Central memory CD8-positive, alpha-beta T cell (primary cell): Measurements from ENCODE around the gene PRDM11.

Experiments used
- ATAC-seq: fragments of 150-1000 bp; cut with Tn5 transposase; replicated peaks from 2 replicates; pipeline ENCODE4 v1.10.0; 2022; ENCODE audit warnings: mild to moderate bottlenecking, moderate FRiP score, moderate number of reproducible peaks; ENCODE audit not compliant: poor library complexity, severe bottlenecking; ENCODE audit errors: extremely low read depth
- DNase-seq, 2 donors: peaks; one replicate each; pipeline ENCODE4 v3.0.0; 2021; ENCODE audit warnings: low spot score in 2 of 2
- H3K27ac Mint-ChIP-seq: one replicate; pipeline ENCODE4 v1.8.0; 2022; ENCODE audit warnings: low read depth, mild to moderate bottlenecking, moderate library complexity, mixed read lengths
- H3K27me3 Mint-ChIP-seq: one replicate; pipeline ENCODE4 v1.8.0; 2022; ENCODE audit warnings: mixed read lengths
- H3K36me3 Mint-ChIP-seq: one replicate; pipeline ENCODE4 v1.8.0; 2022; ENCODE audit warnings: mild to moderate bottlenecking, moderate library complexity, mixed read lengths; ENCODE audit not compliant: insufficient read depth
- H3K4me1 Mint-ChIP-seq: one replicate; pipeline ENCODE4 v1.8.0; 2022; ENCODE audit warnings: mixed read lengths
- H3K4me3 Mint-ChIP-seq: one replicate; pipeline ENCODE4 v1.8.0; 2022; ENCODE audit warnings: mild to moderate bottlenecking, moderate library complexity, mixed read lengths
- H3K9me3 Mint-ChIP-seq: one replicate; pipeline ENCODE4 v1.8.0; 2022; ENCODE audit warnings: mixed read lengths

PRDM11 gene

DNA sequence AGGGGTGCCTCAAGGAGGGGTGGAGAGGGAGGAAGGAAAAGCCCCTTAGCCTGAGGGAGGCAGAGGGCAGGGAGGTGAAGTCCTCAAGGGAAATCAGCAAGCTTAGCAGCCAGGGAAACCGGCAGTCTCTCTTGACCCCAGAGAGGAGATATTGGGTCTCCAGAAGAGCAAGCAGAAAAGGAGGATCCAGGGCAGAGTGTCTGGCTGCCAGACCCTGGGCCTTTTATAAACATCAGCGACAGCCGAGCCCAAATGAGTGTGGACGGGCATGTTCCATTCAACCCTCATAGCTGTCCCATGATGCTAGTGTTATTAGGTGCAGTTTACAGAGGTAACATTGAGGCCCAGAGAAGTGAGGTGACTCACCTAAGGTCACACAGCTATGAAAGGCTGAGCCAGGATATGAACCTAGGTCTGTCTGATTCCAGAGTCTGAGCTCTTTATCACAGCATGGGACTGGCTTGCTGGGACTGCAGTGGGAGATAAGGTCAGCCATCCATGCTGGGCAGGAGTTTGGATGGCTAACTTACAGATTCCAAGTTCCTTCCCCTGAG is 9.3 kb downstream of the PRDM11 start:
- H3K36me3 Mint-ChIP-seq: peaks cover 2% of the 10 kb centered on the region

DNA sequence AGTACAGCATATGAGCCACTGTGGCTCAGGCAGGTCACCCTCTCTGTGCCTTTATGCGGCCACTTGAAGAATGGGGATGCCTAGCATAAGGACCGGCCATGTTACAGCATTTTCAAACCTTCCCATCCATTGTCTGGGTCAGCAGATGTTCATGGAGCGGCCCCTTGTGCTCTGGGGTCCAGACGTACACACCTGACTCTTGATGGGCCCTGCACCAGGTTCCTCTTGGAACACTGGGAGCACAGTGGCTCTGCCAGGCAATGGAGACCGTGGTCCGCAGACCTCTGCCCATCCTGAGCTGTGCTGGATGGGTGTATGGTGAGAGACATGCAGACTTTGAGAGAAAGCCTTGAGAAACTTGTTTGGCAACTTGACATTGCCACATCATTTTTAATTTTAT is 9.8 kb downstream of the PRDM11 start:
- H3K36me3 Mint-ChIP-seq: peaks cover 2% of the 10 kb centered on the region
- no peaks in the 10 kb centered on the region for H3K9me3 Mint-ChIP-seq
- no peak overlapping the region for H3K4me3 Mint-ChIP-seq
- H3K4me1 Mint-ChIP-seq: peaks cover 57% of the 10 kb centered on the region
- no peaks in the 10 kb centered on the region for H3K27me3 Mint-ChIP-seq
- ATAC-seq (no peak), DNase-seq (no peak)
- H3K27ac Mint-ChIP-seq: no peak overlapping the region

More for the DNA sequence above, 9.3 kb downstream of the PRDM11 start:
- H3K4me1 Mint-ChIP-seq: peaks cover 60% of the 10 kb centered on the region
- DNase-seq (no peak), ATAC-seq (no peak)
- no peak overlapping the region for H3K27ac Mint-ChIP-seq
- no peaks in the 10 kb centered on the region for H3K27me3 Mint-ChIP-seq
- H3K4me3 Mint-ChIP-seq: no peak overlapping the region
- H3K9me3 Mint-ChIP-seq: no peaks in the 10 kb centered on the region

DNA sequence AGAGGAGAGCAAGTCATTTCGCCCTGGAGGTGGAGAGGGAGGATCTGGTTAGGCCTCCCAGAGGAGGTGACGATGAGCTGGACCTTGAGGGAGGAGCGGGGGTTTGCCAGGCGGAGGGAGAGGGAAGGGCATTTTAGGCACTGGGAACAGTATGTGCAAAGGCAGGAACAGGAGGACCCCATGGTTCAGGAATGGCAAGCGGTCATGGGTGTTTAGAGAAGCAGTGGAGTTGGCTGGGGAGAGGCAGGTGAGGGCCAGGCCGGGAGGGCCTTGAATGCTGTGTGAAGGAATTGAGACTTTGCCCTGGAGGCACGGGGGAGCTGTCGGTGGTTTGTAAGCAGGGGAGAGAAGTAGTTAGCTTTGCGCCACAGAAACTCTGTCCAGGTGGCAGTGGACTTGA is 10.3 kb downstream of the PRDM11 start:
- ATAC-seq: no peak
- DNase-seq: no peak
- Mint-ChIP-seq H3K36me3 (peaks cover 2% of the 10 kb centered on the region), H3K4me1 (peaks cover 54% of the 10 kb centered on the region), H3K9me3 (no peaks in the 10 kb centered on the region), H3K27me3 (no peaks in the 10 kb centered on the region), H3K27ac (no peak overlapping the region), H3K4me3 (no peak overlapping the region)

DNA sequence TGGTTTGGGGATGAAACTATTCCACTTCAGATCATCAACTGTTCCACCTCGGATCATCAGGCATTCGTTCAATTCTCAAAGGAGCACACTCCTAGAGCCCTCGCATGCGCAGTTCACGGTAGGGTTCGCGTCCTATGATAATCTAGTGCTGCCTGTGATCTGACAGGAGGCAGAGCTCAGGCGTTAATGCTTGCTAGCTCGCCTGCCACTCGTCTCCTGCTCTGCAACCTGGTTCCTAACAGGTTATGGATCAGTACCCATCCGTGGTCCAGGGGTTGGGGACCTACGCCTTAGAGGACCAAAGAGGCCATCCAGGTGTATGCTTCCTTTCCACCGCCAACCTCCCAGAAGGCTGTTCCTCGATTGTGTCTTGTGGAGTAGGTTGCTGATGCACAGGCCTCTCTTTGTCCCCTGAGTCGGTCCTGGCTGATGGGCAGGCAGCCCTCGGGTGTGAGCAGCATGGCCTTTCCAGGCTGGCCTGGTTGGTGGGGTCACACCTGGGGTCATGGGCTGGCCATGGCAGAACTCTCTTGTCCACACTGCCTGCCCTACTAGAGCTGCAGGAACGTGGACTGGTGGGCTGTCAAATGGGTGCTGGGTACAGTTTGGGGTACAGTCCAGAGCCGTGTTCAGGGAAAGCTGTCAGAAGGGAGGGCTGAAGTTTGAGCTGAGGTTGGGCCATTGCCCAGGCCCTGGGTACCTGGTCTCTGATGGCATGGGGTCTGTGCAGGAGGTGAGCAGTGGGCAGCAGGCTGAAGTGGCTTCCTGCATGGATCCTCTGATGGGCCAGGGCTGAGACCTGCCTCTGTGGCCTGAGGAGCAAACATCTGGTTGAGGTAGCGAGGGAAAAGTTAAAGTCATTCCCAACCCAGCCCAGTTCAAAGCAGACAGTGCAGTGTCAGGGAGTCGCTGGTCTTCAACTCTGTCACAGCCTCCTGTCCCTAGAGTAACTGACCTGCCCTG is 11.1 kb downstream of the PRDM11 start:
- no peak overlapping the region for H3K4me3 Mint-ChIP-seq
- ATAC-seq (no peak), DNase-seq (no peak)
- no peaks in the 10 kb centered on the region for H3K27me3 Mint-ChIP-seq
- H3K4me1 Mint-ChIP-seq: peaks cover 55% of the 10 kb centered on the region
- no peaks in the 10 kb centered on the region for H3K9me3 Mint-ChIP-seq
- peaks cover 2% of the 10 kb centered on the region for H3K36me3 Mint-ChIP-seq
- no peak overlapping the region for H3K27ac Mint-ChIP-seq

DNA sequence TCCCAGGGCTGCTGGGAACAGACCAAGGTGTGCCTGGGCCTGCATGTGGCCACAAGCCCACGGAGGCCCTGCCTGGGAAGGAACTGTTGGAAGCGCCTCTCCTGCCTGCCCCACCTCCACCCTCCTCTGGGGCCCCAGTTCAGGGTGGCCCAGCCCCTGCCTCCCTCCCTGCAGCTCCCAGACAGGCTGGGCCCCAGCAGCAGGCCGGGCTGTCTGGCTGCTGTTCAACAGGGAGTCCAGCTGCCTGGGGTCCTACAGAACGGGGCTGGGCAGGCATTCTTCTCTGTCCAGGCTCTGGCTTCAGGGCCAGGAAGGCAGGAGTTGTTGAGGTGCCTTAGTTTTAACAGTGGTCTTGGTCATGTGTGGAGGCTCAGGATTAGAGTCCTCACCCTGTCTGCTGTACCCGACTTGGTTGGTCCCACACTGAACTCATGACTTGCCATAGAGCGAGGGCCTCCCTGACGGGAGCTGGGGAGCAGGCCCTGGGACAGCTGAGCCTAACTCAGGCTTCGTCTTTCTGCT is 11.8 kb downstream of the PRDM11 start:
- no peak overlapping the region for H3K4me3 Mint-ChIP-seq
- H3K4me1 Mint-ChIP-seq: peaks cover 55% of the 10 kb centered on the region
- H3K27me3 Mint-ChIP-seq: no peaks in the 10 kb centered on the region
- H3K9me3 Mint-ChIP-seq: no peaks in the 10 kb centered on the region
- H3K36me3 Mint-ChIP-seq: peaks cover 2% of the 10 kb centered on the region
- ATAC-seq (no peak), DNase-seq (no peak)
- no peak overlapping the region for H3K27ac Mint-ChIP-seq

DNA sequence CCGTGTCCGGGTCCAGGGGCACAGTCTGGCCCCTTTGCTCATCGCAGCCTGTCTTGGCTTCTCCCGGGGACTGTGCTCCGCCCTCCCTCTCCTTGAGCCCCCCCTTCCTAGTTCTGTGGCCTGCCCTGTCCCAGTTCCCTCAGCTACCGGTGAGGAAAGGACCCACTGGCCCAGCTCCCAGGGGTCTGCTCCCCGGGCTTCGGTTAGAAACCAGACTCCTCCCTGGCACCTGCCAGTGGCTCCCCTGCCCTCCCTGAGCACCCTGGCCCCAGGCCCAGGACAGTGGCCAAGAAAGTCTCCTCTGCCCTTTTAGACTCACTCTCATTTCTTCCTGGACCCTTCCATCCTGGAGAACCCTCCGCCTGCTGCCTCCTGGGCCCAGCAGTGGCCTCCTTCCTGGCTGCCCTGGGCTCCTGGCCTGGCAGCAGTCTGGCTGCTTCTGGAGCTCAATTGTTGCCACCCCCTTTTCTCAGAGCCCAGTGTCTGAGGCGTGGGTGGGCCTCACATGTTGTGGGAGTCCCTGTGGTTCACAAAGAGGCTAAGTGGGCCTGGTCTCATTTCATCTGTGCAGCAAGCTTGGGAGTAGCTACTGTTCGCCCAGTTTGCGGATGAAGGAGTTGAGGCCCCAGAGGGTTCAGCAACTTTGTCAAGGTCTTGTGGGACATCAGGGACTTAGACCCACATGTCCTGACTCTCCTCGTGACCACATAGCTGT is 12.6 kb downstream of the PRDM11 start:
- H3K4me3 Mint-ChIP-seq: no peak overlapping the region
- ATAC-seq: no peak
- peaks cover 2% of the 10 kb centered on the region for H3K36me3 Mint-ChIP-seq
- peaks cover 59% of the 10 kb centered on the region for H3K4me1 Mint-ChIP-seq
- H3K9me3 Mint-ChIP-seq: no peaks in the 10 kb centered on the region
- DNase-seq: no peak
- H3K27me3 Mint-ChIP-seq: no peaks in the 10 kb centered on the region
- H3K27ac Mint-ChIP-seq: no peak overlapping the region

DNA sequence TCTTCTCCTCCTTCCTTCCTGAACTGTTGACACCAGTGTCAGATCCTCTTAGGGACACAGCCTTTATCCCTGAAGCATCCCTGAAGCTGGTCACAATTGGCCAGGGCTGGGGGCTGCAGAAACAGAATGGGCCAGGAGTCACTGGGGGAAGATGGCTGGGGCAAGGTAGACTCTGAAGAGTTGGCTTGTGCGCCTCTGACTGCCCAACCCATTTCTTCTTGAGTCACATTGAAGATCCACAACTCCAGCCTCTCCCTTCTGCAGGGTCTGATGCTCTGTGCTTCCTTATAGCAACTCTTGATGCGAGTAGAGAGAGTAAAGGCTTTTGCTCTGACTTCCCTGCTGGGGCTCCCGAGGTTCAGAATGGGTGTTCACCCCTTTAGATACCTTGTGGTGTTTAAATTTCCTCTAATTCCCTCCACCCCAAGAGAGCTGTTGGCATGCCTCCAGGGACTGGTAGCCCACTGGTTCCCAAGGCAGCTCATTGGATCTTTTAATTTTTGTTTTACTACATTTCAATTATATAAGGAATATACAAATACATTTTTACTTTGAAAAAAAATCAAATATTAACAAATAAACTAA is 13.4 kb downstream of the PRDM11 start:
- DNase-seq (no peak), ATAC-seq (no peak)
- H3K36me3 Mint-ChIP-seq: peaks cover 4% of the 10 kb centered on the region
- no peak overlapping the region for H3K27ac Mint-ChIP-seq
- H3K4me3 Mint-ChIP-seq: no peak overlapping the region
- no peaks in the 10 kb centered on the region for H3K27me3 Mint-ChIP-seq
- no peaks in the 10 kb centered on the region for H3K9me3 Mint-ChIP-seq
- H3K4me1 Mint-ChIP-seq: peaks cover 54% of the 10 kb centered on the region

DNA sequence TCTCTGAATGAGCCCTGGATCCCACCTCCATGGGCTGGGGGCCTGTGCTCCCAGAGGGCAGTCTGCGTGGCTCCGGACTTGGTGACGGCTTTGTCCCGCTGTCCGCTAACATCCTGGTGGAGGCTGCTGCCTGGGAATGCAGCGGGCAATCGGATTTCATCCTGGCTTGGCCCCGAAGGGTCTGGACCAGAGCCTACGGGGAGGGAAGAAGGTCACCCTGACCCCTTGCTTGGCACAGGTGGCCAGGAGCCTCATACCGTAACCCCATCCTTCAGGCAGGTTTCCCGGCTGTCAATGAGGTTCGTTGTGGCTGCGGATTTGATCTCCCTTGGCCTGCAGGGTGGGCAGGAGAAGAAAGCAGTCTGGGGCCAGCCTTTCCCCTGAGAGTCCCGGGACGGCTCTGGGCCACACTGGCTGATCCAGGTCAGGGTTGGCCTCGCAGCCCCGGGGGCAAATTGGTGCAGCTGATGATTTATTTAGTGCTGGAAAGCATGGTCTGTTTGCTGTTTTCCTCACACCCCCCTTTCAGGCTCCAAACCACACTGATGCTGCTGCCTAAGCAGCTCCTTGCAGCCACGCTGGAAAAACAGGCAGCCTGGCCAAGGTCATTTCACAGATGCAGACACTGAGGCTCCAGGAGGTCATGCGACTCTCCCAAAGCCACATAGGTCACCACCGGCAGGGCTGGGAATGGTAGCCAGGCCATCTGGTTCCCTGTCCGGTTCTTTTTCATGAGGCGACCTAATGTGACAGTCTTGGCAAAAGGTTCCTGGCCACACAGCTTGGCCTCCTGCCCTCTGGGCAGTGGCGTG is 15.0 kb downstream of the PRDM11 start:
- Mint-ChIP-seq H3K27me3 (no peaks in the 10 kb centered on the region), H3K9me3 (no peaks in the 10 kb centered on the region), H3K4me1 (peaks cover 44% of the 10 kb centered on the region), H3K36me3 (peaks cover 2% of the 10 kb centered on the region), H3K4me3 (no peak overlapping the region), H3K27ac (no peak overlapping the region)
- ATAC-seq: no peak
- no peak for DNase-seq

DNA sequence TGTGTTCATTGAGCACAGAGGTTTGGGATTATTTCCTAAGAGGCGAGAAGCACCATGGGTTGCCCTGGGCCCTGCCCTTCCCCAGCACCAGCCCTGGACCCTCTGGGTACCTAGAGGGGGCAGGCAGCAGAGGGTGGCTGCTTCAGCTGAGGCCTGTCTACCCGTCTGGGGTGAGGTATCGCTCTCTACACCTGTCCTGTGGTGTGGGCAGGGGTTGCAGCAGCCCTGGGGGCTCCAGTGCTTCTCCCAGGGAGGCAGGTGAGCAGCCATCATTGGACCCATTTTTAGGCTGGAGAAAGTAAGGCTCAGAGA is 15.6 kb downstream of the PRDM11 start:
- DNase-seq: no peak
- Mint-ChIP-seq H3K9me3 (no peaks in the 10 kb centered on the region), H3K27me3 (no peaks in the 10 kb centered on the region), H3K36me3 (peaks cover 2% of the 10 kb centered on the region), H3K27ac (no peak overlapping the region), H3K4me3 (no peak overlapping the region), H3K4me1 (peaks cover 38% of the 10 kb centered on the region)
- no peak for ATAC-seq

DNA sequence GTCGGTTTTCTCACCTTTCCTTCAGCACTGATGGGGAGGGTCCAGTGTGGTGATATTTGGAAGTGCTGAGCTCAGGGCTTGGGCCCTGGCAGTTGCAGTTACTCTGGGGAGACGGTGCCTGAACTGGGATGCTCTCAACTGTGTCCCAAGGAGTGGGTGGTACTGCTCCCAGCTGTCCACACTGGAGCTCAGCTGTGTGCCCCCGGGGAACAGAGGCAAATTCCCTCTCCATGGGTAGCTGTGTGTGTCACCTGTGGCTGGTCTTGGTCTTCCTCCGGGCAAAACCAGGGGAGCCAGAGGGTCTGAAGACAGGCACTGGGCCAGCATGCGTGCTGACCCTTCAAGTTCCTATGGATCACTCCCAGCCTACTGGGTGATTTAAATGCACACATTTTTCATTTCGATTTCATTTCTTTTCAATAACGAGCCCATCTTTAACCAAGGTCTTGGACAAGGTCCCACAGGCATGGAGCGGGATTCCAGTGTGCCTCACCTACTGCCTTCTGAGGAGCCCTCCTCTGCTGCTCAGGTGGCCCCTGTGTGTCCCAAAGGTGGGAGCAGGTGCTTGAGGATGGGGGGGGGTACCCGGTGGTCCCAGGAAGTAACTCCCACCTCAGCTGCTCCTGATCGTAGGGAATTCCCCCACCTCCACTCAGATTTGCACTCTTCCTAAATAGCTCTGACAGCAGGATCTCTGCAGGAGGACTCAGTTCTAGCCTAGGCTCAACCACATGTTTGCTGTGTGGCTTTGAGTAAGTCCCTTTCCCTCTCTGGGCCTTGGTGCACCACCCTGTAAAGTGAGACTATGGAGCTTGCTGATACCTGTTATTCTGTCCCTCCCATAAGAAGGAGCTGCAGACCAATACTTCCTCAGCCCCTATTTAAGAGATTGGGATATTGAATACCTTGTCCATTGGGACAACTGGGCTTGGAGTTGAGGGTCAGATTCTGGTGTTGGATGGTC is 16.8 kb downstream of the PRDM11 start:
- H3K27me3 Mint-ChIP-seq: no peaks in the 10 kb centered on the region
- no peaks in the 10 kb centered on the region for H3K9me3 Mint-ChIP-seq
- DNase-seq: no peak
- H3K4me3 Mint-ChIP-seq: no peak overlapping the region
- H3K4me1 Mint-ChIP-seq: peaks cover 32% of the 10 kb centered on the region
- no peak overlapping the region for H3K27ac Mint-ChIP-seq
- ATAC-seq: no peak
- peaks cover 2% of the 10 kb centered on the region for H3K36me3 Mint-ChIP-seq

DNA sequence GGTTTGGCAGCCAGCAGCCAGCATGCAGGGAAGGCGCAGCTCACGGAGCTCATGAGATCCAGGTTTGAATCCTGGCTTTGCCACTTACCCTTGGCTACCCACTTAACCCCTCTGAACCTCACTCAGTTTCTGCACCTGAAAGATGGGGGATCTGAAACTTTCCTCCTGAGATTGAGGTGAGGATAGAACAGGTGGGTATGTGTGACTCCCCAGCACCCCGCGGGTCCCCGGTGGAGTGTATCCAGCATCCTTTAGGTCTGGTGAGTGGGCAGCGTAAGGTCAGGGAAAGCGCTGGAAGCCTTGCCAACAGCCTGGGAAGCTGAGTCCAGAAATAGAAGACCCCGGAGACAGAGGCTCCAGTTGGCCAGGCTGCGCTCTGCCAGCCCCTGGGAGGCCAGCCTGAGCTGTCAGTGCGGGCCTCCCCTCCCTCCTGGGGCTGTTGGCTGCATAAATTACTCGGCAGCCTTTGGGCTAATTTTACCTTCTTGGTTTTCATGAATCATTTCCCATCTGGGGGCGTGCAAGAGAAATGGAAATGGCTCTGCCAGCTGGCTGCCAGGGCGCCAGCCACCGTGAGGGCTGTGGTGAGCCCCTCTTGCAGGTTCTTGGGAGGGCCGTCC is 17.6 kb downstream of the PRDM11 start:
- H3K27ac Mint-ChIP-seq: no peak overlapping the region
- no peak overlapping the region for H3K4me3 Mint-ChIP-seq
- ATAC-seq (no peak), DNase-seq (no peak)
- H3K36me3 Mint-ChIP-seq: peaks cover 2% of the 10 kb centered on the region
- no peaks in the 10 kb centered on the region for H3K9me3 Mint-ChIP-seq
- H3K27me3 Mint-ChIP-seq: no peaks in the 10 kb centered on the region
- peaks cover 32% of the 10 kb centered on the region for H3K4me1 Mint-ChIP-seq
